Lower lobe of right lung (tissue), 2 donors: ENCODE data around the gene CAMKK2. TPM values are rescaled to one million over a fixed set of nuclear protein-coding genes. Genes with fewer than 3 reads are reported as not detected.

Source experiments
- ATAC-seq, 2 donors: fragments of 200-7000 bp; cut with Tn5 transposase; one replicate each; pipeline ENCODE4 v1.9.1; 2020 to 2022; ENCODE audit warnings: mild to moderate bottlenecking in 2 of 2, moderate library complexity in 2 of 2
- DNase-seq: peaks from one replicate; pipeline ENCODE4 v3.0.0-alpha.2; 2020
- H3K27ac ChIP-seq: fragments of 200-600 bp; one replicate; pipeline ENCODE4 v1.8.0; 2022
- H3K27me3 ChIP-seq: fragments of 200-600 bp; one replicate; pipeline ENCODE4 v1.8.0; 2022; ENCODE audit warnings: low read depth
- H3K36me3 ChIP-seq: fragments of 200-600 bp; one replicate; pipeline ENCODE4 v1.8.0; 2022; ENCODE audit warnings: mild to moderate bottlenecking
- H3K4me1 ChIP-seq: fragments of 200-600 bp; one replicate; pipeline ENCODE4 v1.8.0; 2022
- H3K4me3 ChIP-seq: fragments of 200-600 bp; one replicate; pipeline ENCODE4 v1.8.0; 2022; ENCODE audit warnings: mild to moderate bottlenecking
- H3K9me3 ChIP-seq: fragments of 200-600 bp; one replicate; pipeline ENCODE4 v1.8.0; 2022
- intact Hi-C: fragments of 100-400 bp; cut with DNase I; formaldehyde crosslinking; loops from one replicate; pipeline ENCODE4 v1.11.0; 2022
- total RNA-seq: library from RNA; stranded (reverse); fragmentation: NEBNext Ultra II Directional; extraction: Animal tissue kit (Norgen Biotek cat#: 25700); gene quantifications from one replicate; pipeline ENCODE4 v1.2.1, GENCODE V29; 2021
- TF ChIP-seq, protein P1 (sequence below): fragments of 200-600 bp; IDR thresholded peaks from one replicate; pipeline ENCODE4 v1.8.0; 2022; ENCODE audit warnings: antibody characterized with exemption, mild to moderate bottlenecking
- donor health status: DM: no; HTN: yes; CAD: no; lungs with severe emphysema.

CAMKK2 gene
- total RNA-seq, 1 donor from 2014 or later = 40.4 TPM

DNA sequence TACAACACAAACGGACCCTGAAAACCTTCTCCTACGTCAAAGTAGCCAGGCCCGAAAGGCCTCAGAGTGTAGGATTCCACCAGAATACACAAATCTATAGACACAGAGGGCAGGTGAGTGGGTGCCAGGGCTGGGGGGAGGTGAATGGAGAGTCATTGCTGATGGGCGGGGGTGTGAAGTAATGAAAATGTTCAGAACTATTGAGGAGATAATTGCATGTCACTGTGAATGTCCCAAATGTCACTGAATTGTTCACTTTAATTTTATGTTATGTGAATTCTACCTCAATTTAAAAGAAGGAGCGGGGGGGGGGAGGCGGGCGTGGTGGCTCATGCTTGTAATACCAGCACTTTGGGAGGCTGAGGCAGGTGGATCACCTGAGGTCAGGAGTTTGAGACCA, 50.6 kb downstream of the CAMKK2 start:
- Histone ChIP-seq H3K4me1 (peaks cover 6% of the 10 kb centered on the region), H3K9me3 (no peaks in the 10 kb centered on the region), H3K27ac (no peak overlapping the region), H3K36me3 (peaks cover 82% of the 10 kb centered on the region), H3K4me3 (no peak overlapping the region), H3K27me3 (no peaks in the 10 kb centered on the region)
- ATAC-seq (no peak), DNase-seq (no peak)
- TF ChIP-seq, protein P1, sequence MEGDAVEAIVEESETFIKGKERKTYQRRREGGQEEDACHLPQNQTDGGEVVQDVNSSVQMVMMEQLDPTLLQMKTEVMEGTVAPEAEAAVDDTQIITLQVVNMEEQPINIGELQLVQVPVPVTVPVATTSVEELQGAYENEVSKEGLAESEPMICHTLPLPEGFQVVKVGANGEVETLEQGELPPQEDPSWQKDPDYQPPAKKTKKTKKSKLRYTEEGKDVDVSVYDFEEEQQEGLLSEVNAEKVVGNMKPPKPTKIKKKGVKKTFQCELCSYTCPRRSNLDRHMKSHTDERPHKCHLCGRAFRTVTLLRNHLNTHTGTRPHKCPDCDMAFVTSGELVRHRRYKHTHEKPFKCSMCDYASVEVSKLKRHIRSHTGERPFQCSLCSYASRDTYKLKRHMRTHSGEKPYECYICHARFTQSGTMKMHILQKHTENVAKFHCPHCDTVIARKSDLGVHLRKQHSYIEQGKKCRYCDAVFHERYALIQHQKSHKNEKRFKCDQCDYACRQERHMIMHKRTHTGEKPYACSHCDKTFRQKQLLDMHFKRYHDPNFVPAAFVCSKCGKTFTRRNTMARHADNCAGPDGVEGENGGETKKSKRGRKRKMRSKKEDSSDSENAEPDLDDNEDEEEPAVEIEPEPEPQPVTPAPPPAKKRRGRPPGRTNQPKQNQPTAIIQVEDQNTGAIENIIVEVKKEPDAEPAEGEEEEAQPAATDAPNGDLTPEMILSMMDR = no peak
- intact Hi-C loops = no loop called here

DNA sequence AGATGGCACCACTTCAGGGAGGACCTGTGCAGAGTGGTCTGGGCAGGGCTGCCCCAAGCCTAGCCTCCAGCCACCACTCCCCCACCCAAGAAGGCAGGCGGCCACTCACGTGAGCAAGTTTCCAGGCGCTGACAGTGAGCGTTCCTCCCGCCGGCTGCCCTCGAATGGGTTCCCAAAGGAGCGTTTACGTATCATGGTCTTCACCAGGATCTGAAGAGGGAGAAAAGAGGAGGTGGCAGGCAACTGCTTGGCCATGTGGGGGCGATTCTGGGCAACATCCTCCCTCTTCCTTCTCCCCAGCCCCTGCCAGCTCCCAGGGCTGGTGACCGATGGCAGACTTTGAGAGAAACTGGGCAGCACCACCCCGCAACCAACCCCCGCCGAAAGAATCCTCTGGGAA, 51.5 kb downstream of the CAMKK2 start:
- intact Hi-C loops = no loop called here
- peaks cover 77% of the 10 kb centered on the region for H3K36me3 ChIP-seq

DNA sequence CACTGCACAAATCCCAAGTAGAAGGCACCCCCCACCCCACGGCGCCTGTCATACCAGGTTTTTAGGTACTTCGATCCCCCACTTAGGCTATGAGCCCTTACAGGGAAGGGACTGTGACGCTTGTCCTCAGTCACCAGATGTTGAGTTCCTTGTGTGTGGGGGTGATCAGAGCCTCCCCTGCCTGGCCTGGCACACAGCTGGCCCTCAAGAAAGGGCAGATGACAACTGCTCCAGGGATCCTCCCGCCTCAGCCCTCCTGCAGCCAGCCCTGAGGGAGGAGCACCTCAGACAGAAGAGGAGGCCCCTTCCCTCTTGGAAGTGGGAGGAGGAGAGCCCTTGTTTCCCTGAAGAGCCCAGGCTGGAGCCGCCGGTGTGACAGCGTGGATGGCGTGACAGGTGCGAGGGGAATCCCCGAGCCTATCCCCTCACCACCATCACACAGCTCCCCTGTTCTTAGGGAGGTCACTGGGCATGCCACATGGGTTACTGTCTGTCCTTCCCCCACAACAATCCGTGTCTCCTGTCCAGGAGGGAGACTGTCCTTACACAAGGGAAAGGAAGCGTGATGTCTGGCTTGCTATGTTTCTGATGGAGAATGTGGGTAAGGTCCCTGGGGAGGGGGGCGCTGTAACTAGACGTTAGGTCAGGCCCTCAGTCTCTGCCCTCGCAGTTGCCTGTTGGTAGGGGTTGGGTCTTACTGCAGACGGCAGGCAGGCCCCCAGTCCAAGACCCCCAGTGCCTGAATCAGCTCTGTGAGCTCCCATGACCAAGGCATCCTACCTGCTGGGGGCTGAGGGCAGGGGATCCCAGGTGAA, 55.1 kb downstream of the CAMKK2 start:
- peaks cover 68% of the 10 kb centered on the region for H3K36me3 ChIP-seq
- intact Hi-C loops = no loop called here
- H3K4me3 ChIP-seq = peak overlapping the region; percentile 29
- ATAC-seq = no peak
- H3K4me1 ChIP-seq = peaks cover 42% of the 10 kb centered on the region
- peak overlapping the region; percentile 64 for H3K27ac ChIP-seq
- H3K27me3 ChIP-seq = no peaks in the 10 kb centered on the region
- no peaks in the 10 kb centered on the region for H3K9me3 ChIP-seq
- TF ChIP-seq, protein P1 = no peak
- DNase-seq = no peak

More for the DNA sequence above, 51.5 kb downstream of the CAMKK2 start:
- TF ChIP-seq, protein P1 = no peak
- no peaks in the 10 kb centered on the region for H3K9me3 ChIP-seq
- H3K4me3 ChIP-seq = no peak overlapping the region
- DNase-seq (no peak), ATAC-seq (no peak)
- no peak overlapping the region for H3K27ac ChIP-seq
- no peaks in the 10 kb centered on the region for H3K27me3 ChIP-seq
- peaks cover 15% of the 10 kb centered on the region for H3K4me1 ChIP-seq

DNA sequence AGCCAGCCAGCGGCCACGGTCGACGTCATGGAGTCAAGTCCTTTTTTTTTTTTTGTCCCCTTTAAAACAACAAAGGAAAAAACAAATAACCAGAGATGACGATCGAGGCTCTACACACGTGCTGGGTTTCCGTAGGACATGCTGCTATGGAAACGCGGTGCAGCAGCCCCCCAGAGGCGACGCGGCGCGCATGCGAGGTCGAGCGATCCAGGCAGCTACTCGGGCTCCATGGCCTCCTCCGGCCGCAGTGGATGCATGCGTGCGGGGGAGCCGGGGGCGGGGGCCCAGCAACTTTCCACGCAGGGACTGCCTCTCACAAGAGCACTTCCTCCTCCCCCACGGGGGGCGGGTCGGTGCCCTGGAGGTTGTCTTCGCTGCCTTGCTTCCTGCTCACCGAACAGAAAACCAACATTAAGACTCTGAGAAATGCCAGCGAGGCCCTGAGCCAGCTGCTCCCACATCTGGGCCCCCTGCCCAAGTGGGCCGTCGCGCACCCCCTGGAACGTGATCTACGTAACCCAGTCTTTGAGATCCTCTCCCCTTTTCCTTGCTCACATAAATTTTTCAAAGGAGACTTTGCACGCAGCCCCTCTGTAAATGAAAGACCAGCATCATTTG, 55.9 kb downstream of the CAMKK2 start:
- TF ChIP-seq, protein P1 = no peak
- no peaks in the 10 kb centered on the region for H3K27me3 ChIP-seq
- peak; percentile 83 for DNase-seq
- peaks cover 42% of the 10 kb centered on the region for H3K4me1 ChIP-seq
- intact Hi-C loops = no loop called here
- ATAC-seq = peak; percentile 71 to 77
- H3K27ac ChIP-seq = peak overlapping the region; percentile 64
- H3K36me3 ChIP-seq = peaks cover 73% of the 10 kb centered on the region
- H3K4me3 ChIP-seq = peak overlapping the region; percentile 29
- no peaks in the 10 kb centered on the region for H3K9me3 ChIP-seq

DNA sequence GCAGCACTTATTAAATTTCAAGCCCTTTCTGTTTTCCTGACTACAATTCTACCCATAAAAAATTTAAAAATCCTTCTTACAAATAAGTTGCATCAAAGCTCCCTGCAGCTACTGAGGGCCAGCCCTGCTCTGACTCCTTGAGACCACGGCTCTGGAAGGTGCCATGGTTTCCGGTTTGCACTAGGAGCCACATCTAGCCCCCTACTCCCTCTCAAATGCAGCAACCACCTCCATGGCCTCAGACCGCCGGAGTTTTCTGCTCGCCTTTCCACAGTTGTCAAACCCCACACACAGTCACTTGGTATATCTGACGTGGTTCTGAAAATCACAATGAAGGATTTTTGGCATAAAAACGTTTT, 56.5 kb downstream of the CAMKK2 start:
- peak overlapping the region; percentile 64 for H3K27ac ChIP-seq
- H3K4me1 ChIP-seq = peaks cover 42% of the 10 kb centered on the region
- DNase-seq (no peak), ATAC-seq (no peak)
- intact Hi-C loops = no loop called here
- H3K27me3 ChIP-seq = no peaks in the 10 kb centered on the region
- peak overlapping the region; percentile 29 for H3K4me3 ChIP-seq
- peaks cover 68% of the 10 kb centered on the region for H3K36me3 ChIP-seq
- H3K9me3 ChIP-seq = no peaks in the 10 kb centered on the region
- TF ChIP-seq, protein P1 = no peak
